GM19025 (cell line): ENCODE data around the gene F7.

Experiments used
- ATAC-seq: cut with Tn5 transposase; IDR thresholded peaks from one replicate; pipeline ENCODE4 v1.9.1; 2021; ENCODE audit warnings: mild to moderate bottlenecking, low read depth, moderate library complexity; ENCODE audit not compliant: unreplicated experiment

Gene F7

GRCh38 chr13:113116206-113116800, 10.7 kb downstream of the F7 start:
- no peak for ATAC-seq

GRCh38 chr13:113116871-113117271, 11.3 kb downstream of the F7 start:
- ATAC-seq = no peak

- no peak for ATAC-seq
Measured at GRCh38 chr13:113117335-113117872, 11.8 kb downstream of the F7 start.

- no peak for ATAC-seq
Measured at GRCh38 chr13:113117911-113118260, 12.3 kb downstream of the F7 start.

GRCh38 chr13:113118261-113119021, 12.8 kb downstream of the F7 start:
- no peak for ATAC-seq

GRCh38 chr13:113119166-113119821, 13.7 kb downstream of the F7 start:
- no peak for ATAC-seq

- ATAC-seq = no peak
Measured at GRCh38 chr13:113119822-113120189, 14.2 kb downstream of the F7 start.

- no peak for ATAC-seq
Measured at GRCh38 chr13:113120300-113121182, 14.9 kb downstream of the F7 start.

- ATAC-seq = no peak
Measured at GRCh38 chr13:113121183-113121927, 15.8 kb downstream of the F7 start.

- ATAC-seq = no peak
Measured at GRCh38 chr13:113121928-113122471, 16.4 kb downstream of the F7 start.

GRCh38 chr13:113122550-113123225, 17.1 kb downstream of the F7 start, which contains the start of gene F10:
TSS of gene F10 (plus strand) at chr13:113122799. CDS start at chr13:113122856, 57 bp downstream.
- no peak for ATAC-seq

GRCh38 chr13:113123226-113124201, 17.9 kb downstream of the F7 start:
- ATAC-seq = no peak

GRCh38 chr13:113124211-113124970, 18.8 kb downstream of the F7 start:
- ATAC-seq = no peak

- ATAC-seq = no peak
Measured at GRCh38 chr13:113125506-113126264, 20.1 kb downstream of the F7 start.

GRCh38 chr13:113126265-113127150, 20.9 kb downstream of the F7 start:
- ATAC-seq = no peak
